Measurements from ENCODE around the gene SMO. TPM values are rescaled to one million over a fixed set of nuclear protein-coding genes. Genes with fewer than 3 reads are reported as not detected.

Gene SMO
- total RNA-seq, 1 donor from 2014 or later, result 22.1 TPM

GRCh38 chr7:129159539-129159938, 28.9 kb upstream of the SMO start:
- Histone ChIP-seq H3K4me3 (no peak overlapping the region), H3K27me3 (no peaks in the 10 kb centered on the region), H3K27ac (no peak overlapping the region), H3K9me3 (no peaks in the 10 kb centered on the region), H3K36me3 (no peaks in the 10 kb centered on the region), H3K4me1 (no peaks in the 10 kb centered on the region)
- intact Hi-C loops (cut with DNase I), result no loop called here
- no peak for DNase-seq (ENCODE audit: extremely low spot score in 2 of 2)
- TF ChIP-seq CTCF (IDR thresholded peaks at IDR 0.05) (no peak), POLR2AphosphoS5 (IDR thresholded peaks at IDR 0.05; ENCODE audit: insufficient read depth in 1 of 2, low read depth in 1 of 2) (no peak), POLR2A (IDR thresholded peaks at IDR 0.05) (no peak)

- Histone ChIP-seq H3K9me3 (no peaks in the 10 kb centered on the region), H3K27me3 (no peaks in the 10 kb centered on the region), H3K27ac (no peak overlapping the region), H3K4me3 (no peak overlapping the region), H3K36me3 (no peaks in the 10 kb centered on the region), H3K4me1 (no peaks in the 10 kb centered on the region)
- TF ChIP-seq POLR2AphosphoS5 (IDR thresholded peaks at IDR 0.05; ENCODE audit: insufficient read depth in 1 of 2, low read depth in 1 of 2), result no peak
- intact Hi-C loops (cut with DNase I), result loop anchor here (5.0 kb wide), 1 partner anchor 52 kb away; no protein-coding TSS in a partner anchor
- no peak for DNase-seq (ENCODE audit: extremely low spot score in 2 of 2)
These were observed 28.1 kb upstream of the SMO start for GRCh38 chr7:129160161-129160905.

- Histone ChIP-seq H3K4me1 (no peaks in the 10 kb centered on the region), H3K4me3 (no peak overlapping the region), H3K36me3 (no peaks in the 10 kb centered on the region), H3K27ac (no peak overlapping the region), H3K9me3 (no peaks in the 10 kb centered on the region), H3K27me3 (no peaks in the 10 kb centered on the region)
- no peak for TF ChIP-seq POLR2AphosphoS5 (IDR thresholded peaks at IDR 0.05; ENCODE audit: insufficient read depth in 1 of 2, low read depth in 1 of 2)
- no peak for TF ChIP-seq CTCF (IDR thresholded peaks at IDR 0.05)
- no peak for TF ChIP-seq POLR2A (IDR thresholded peaks at IDR 0.05)
- intact Hi-C loops (cut with DNase I), result loop anchor here (5.0 kb wide), 1 partner anchor 51 kb away; no protein-coding TSS in a partner anchor
- DNase-seq (ENCODE audit: extremely low spot score in 2 of 2), result no peak
These were observed 26.8 kb upstream of the SMO start for GRCh38 chr7:129161524-129162225.

- Histone ChIP-seq H3K36me3 (no peaks in the 10 kb centered on the region), H3K27ac (no peak overlapping the region), H3K27me3 (no peaks in the 10 kb centered on the region), H3K4me1 (no peaks in the 10 kb centered on the region), H3K9me3 (no peaks in the 10 kb centered on the region), H3K4me3 (no peak overlapping the region)
- no peak for DNase-seq (ENCODE audit: extremely low spot score in 2 of 2)
- intact Hi-C loops (cut with DNase I), result loop anchor here (5.0 kb wide), 1 partner anchor 50 kb away; no protein-coding TSS in a partner anchor
- TF ChIP-seq CTCF (IDR thresholded peaks at IDR 0.05), result no peak
- no peak for TF ChIP-seq POLR2A (IDR thresholded peaks at IDR 0.05)
- no peak for TF ChIP-seq POLR2AphosphoS5 (IDR thresholded peaks at IDR 0.05; ENCODE audit: insufficient read depth in 1 of 2, low read depth in 1 of 2)
These were observed 25.7 kb upstream of the SMO start for GRCh38 chr7:129162732-129163131.

- Histone ChIP-seq H3K9me3 (no peaks in the 10 kb centered on the region), H3K27ac (no peak overlapping the region), H3K4me3 (no peak overlapping the region), H3K36me3 (no peaks in the 10 kb centered on the region), H3K27me3 (no peaks in the 10 kb centered on the region), H3K4me1 (peaks cover 12% of the 10 kb centered on the region)
- intact Hi-C loops (cut with DNase I), result loop anchor here (5.0 kb wide), 1 partner anchor 48 kb away; no protein-coding TSS in a partner anchor
- TF ChIP-seq CTCF (IDR thresholded peaks at IDR 0.05), result peak; percentile 30 to 77 (median 45)
- TF ChIP-seq POLR2AphosphoS5 (IDR thresholded peaks at IDR 0.05; ENCODE audit: insufficient read depth in 1 of 2, low read depth in 1 of 2), result no peak
- no peak for DNase-seq (ENCODE audit: extremely low spot score in 2 of 2)
These were observed 24.4 kb upstream of the SMO start for GRCh38 chr7:129163875-129164544.

Measured in vagina (tissue), 2 donors.